Measurements from ENCODE around the gene PLK2. TPM values are rescaled to one million over a fixed set of nuclear protein-coding genes. Genes with fewer than 3 reads are reported as not detected.

The PLK2 gene
- total RNA-seq, 1 experiment from 2014 or later, result 372 TPM

- H3K9me3 ChIP-seq (ENCODE audit: low read length), result no peaks in the 10 kb centered on the region
- no peak overlapping the region for H3K27ac ChIP-seq (ENCODE audit: low read length)
- no peaks in the 10 kb centered on the region for H3K9me2 ChIP-seq (replicated peaks; ENCODE audit: low read length)
- H3K4me2 ChIP-seq (ENCODE audit: low read length), result no peak overlapping the region
- ChIA-PET POLR2A (ENCODE audit: unreplicated experiment) (no interaction called here), CTCF (no interaction called here)
- H3K9ac ChIP-seq (ENCODE audit: low read length), result no peak overlapping the region
- TF ChIP-seq EZH2phosphoT487 (IDR thresholded peaks at IDR 0.05; ENCODE audit: borderline replicate concordance, low read length) (no peak), EZH2 (IDR thresholded peaks at IDR 0.05; ENCODE audit: low read length, unreplicated experiment) (no peak), CTCF (conservative IDR thresholded peaks at IDR 0.05; ENCODE audit: low read depth, low read length) (no peak)
- no peaks in the 10 kb centered on the region for H3K79me2 ChIP-seq (ENCODE audit: low read length)
- DNase-seq, result no peak
- intact Hi-C loops (cut with micrococcal nuclease), result no loop called here
- H3K4me3 ChIP-seq (ENCODE audit: low read length), result no peak overlapping the region
- no peak for ATAC-seq
- no peak overlapping the region for H2AFZ ChIP-seq (ENCODE audit: low read length)
- BruUV-seq (replicated peaks), result no TSS peak
- H3K4me1 ChIP-seq (ENCODE audit: insufficient read depth, low read length), result no peaks in the 10 kb centered on the region
- H3F3A ChIP-seq (ENCODE audit: low read length, unreplicated experiment), result no peaks in the 10 kb centered on the region
- H3K27me3 ChIP-seq (ENCODE audit: low read length), result peaks cover 13% of the 10 kb centered on the region; the same call in 1 of the 2 replicates
- H4K20me1 ChIP-seq (ENCODE audit: low read length), result no peaks in the 10 kb centered on the region
- no peaks in the 10 kb centered on the region for H3K36me3 ChIP-seq (ENCODE audit: low read depth, low read length)
Measured at GRCh38 chr5:58481066-58481676, 21.3 kb upstream of the PLK2 start.

- H3K4me2 ChIP-seq (ENCODE audit: low read length), result no peak overlapping the region; the same call in 1 of the 2 replicates
- H3K36me3 ChIP-seq (ENCODE audit: low read depth, low read length), result no peaks in the 10 kb centered on the region
- H3K9ac ChIP-seq (ENCODE audit: low read length), result no peak overlapping the region
- ATAC-seq (no peak), DNase-seq (no peak)
- peak; percentile 40; the same call in 1 of the 2 replicates for TF ChIP-seq CTCF (conservative IDR thresholded peaks at IDR 0.05; ENCODE audit: low read depth, low read length)
- no peak for TF ChIP-seq EZH2phosphoT487 (IDR thresholded peaks at IDR 0.05; ENCODE audit: borderline replicate concordance, low read length)
- POLR2A ChIA-PET (ENCODE audit: unreplicated experiment), result no interaction called here
- CTCF ChIA-PET, result no interaction called here
- no peaks in the 10 kb centered on the region for H3K9me2 ChIP-seq (replicated peaks; ENCODE audit: low read length)
- H3F3A ChIP-seq (ENCODE audit: low read length, unreplicated experiment), result no peaks in the 10 kb centered on the region
- BruUV-seq (replicated peaks), result no TSS peak
- H3K27me3 ChIP-seq (ENCODE audit: low read length), result no peaks in the 10 kb centered on the region
- no peak overlapping the region for H3K27ac ChIP-seq (ENCODE audit: low read length)
- no peak overlapping the region for H3K4me3 ChIP-seq (ENCODE audit: low read length)
- intact Hi-C loops (cut with micrococcal nuclease), result loop anchor here (2.0 kb wide), 1 partner anchor 373 kb away; no protein-coding TSS in a partner anchor
- H3K4me1 ChIP-seq (ENCODE audit: insufficient read depth, low read length), result no peaks in the 10 kb centered on the region
- H3K79me2 ChIP-seq (ENCODE audit: low read length), result no peaks in the 10 kb centered on the region
- no peaks in the 10 kb centered on the region for H3K9me3 ChIP-seq (ENCODE audit: low read length)
- H4K20me1 ChIP-seq (ENCODE audit: low read length), result no peaks in the 10 kb centered on the region
- H2AFZ ChIP-seq (ENCODE audit: low read length), result no peak overlapping the region
Measured at GRCh38 chr5:58477760-58478376, 18.0 kb upstream of the PLK2 start.

- Histone ChIP-seq H3K9me2 (replicated peaks; ENCODE audit: low read length) (no peaks in the 10 kb centered on the region), H3K9ac (ENCODE audit: low read length) (no peak overlapping the region), H3K9me3 (ENCODE audit: low read length) (no peaks in the 10 kb centered on the region), H4K20me1 (ENCODE audit: low read length) (no peaks in the 10 kb centered on the region), H3K79me2 (ENCODE audit: low read length) (no peaks in the 10 kb centered on the region), H3K27me3 (ENCODE audit: low read length) (no peaks in the 10 kb centered on the region), H3K4me1 (ENCODE audit: insufficient read depth, low read length) (no peaks in the 10 kb centered on the region), H3F3A (ENCODE audit: low read length, unreplicated experiment) (no peaks in the 10 kb centered on the region), H3K36me3 (ENCODE audit: low read depth, low read length) (no peaks in the 10 kb centered on the region), H3K4me3 (ENCODE audit: low read length) (no peak overlapping the region), H3K27ac (ENCODE audit: low read length) (no peak overlapping the region), H2AFZ (ENCODE audit: low read length) (no peak overlapping the region), H3K4me2 (ENCODE audit: low read length) (no peak overlapping the region)
- CTCF ChIA-PET, result no interaction called here
- ATAC-seq (no peak), DNase-seq (no peak)
- intact Hi-C loops (cut with micrococcal nuclease), result no loop called here
- no TSS peak for BruUV-seq (replicated peaks)
- TF ChIP-seq EZH2phosphoT487 (IDR thresholded peaks at IDR 0.05; ENCODE audit: borderline replicate concordance, low read length), result no peak
- no peak for TF ChIP-seq CTCF (conservative IDR thresholded peaks at IDR 0.05; ENCODE audit: low read depth, low read length)
- TF ChIP-seq EZH2 (IDR thresholded peaks at IDR 0.05; ENCODE audit: low read length, unreplicated experiment), result no peak
- POLR2A ChIA-PET (ENCODE audit: unreplicated experiment), result no interaction called here
Measured at GRCh38 chr5:58475404-58475803, 15.5 kb upstream of the PLK2 start.
